OCI-LY3 (cell line): ENCODE data around the gene FXR2.

ENCODE experiments used
- EZH2phosphoT487 ChIP-seq: fragments of 200-600 bp; shearing (Covaris generic); IDR thresholded peaks from 2 replicates; pipeline ENCODE4 v1.6.1; 2018; ENCODE audit warnings: antibody characterized with exemption, mixed run types, low read depth
- TF ChIP-seq, protein P1 (sequence below): fragments of 200-600, 300-600 bp; sonication (generic); IDR thresholded peaks from 2 replicates; pipeline ENCODE4 v1.5.1; 2014; ENCODE audit warnings: antibody characterized with exemption, low read length, low read depth

DNA sequence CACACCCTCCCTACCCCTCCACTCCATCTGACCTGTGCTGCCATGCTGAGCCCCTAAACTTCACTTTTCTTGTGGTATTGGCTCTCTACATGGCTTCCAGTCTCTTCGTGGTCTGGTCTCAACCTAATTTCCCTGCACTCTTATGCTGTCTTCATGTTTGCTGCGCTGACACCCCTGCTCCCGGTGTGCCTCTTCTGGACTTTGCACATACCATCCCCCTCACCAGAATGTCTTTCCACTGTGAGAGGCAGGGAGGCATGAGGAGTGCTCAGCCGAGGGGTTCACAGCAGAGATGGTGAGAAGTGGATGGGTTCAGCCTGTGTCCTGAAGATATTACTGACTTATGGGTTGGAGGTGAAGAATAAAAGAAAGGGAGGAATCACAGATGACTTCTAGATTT, 63.3 kb downstream of the FXR2 start:
- TF ChIP-seq, protein P1, sequence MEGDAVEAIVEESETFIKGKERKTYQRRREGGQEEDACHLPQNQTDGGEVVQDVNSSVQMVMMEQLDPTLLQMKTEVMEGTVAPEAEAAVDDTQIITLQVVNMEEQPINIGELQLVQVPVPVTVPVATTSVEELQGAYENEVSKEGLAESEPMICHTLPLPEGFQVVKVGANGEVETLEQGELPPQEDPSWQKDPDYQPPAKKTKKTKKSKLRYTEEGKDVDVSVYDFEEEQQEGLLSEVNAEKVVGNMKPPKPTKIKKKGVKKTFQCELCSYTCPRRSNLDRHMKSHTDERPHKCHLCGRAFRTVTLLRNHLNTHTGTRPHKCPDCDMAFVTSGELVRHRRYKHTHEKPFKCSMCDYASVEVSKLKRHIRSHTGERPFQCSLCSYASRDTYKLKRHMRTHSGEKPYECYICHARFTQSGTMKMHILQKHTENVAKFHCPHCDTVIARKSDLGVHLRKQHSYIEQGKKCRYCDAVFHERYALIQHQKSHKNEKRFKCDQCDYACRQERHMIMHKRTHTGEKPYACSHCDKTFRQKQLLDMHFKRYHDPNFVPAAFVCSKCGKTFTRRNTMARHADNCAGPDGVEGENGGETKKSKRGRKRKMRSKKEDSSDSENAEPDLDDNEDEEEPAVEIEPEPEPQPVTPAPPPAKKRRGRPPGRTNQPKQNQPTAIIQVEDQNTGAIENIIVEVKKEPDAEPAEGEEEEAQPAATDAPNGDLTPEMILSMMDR, result no peak
- TF ChIP-seq EZH2phosphoT487, result no peak
